Measurements from ENCODE around the gene ROBO2.

DNA sequence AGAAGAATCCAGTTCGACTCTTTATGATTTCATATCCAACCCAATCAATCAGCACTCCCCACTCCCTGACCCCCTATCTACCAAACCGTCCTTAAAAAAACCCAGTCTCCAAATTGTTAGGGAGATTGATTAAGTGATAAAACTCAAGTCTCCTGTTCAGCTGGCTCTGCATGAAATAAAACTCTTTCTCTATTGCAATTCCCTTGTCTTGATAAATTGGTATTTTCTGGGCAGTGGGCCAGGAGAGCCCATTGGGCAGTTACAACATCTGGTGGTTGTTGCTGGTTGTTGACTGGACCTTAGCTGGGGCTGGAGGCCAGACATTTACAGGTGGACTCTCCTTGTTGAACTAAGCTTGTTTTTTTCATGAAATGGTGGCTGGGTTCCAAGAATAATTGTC, 642.3 kb downstream of the ROBO2 start:
- TF ChIP-seq CTCF (IDR thresholded peaks at IDR 0.05), result no peak
- no peak for TF ChIP-seq NFIC (IDR thresholded peaks at IDR 0.05; ENCODE audit: borderline replicate concordance)
- TF ChIP-seq, protein P1, sequence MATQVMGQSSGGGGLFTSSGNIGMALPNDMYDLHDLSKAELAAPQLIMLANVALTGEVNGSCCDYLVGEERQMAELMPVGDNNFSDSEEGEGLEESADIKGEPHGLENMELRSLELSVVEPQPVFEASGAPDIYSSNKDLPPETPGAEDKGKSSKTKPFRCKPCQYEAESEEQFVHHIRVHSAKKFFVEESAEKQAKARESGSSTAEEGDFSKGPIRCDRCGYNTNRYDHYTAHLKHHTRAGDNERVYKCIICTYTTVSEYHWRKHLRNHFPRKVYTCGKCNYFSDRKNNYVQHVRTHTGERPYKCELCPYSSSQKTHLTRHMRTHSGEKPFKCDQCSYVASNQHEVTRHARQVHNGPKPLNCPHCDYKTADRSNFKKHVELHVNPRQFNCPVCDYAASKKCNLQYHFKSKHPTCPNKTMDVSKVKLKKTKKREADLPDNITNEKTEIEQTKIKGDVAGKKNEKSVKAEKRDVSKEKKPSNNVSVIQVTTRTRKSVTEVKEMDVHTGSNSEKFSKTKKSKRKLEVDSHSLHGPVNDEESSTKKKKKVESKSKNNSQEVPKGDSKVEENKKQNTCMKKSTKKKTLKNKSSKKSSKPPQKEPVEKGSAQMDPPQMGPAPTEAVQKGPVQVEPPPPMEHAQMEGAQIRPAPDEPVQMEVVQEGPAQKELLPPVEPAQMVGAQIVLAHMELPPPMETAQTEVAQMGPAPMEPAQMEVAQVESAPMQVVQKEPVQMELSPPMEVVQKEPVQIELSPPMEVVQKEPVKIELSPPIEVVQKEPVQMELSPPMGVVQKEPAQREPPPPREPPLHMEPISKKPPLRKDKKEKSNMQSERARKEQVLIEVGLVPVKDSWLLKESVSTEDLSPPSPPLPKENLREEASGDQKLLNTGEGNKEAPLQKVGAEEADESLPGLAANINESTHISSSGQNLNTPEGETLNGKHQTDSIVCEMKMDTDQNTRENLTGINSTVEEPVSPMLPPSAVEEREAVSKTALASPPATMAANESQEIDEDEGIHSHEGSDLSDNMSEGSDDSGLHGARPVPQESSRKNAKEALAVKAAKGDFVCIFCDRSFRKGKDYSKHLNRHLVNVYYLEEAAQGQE (IDR thresholded peaks at IDR 0.05; ENCODE audit: low read depth, low read length), result no peak
- TF ChIP-seq, protein P2, sequence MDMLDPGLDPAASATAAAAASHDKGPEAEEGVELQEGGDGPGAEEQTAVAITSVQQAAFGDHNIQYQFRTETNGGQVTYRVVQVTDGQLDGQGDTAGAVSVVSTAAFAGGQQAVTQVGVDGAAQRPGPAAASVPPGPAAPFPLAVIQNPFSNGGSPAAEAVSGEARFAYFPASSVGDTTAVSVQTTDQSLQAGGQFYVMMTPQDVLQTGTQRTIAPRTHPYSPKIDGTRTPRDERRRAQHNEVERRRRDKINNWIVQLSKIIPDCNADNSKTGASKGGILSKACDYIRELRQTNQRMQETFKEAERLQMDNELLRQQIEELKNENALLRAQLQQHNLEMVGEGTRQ (IDR thresholded peaks at IDR 0.05; ENCODE audit: borderline replicate concordance, low read depth, low read length), result no peak
- TF ChIP-seq, protein P3, sequence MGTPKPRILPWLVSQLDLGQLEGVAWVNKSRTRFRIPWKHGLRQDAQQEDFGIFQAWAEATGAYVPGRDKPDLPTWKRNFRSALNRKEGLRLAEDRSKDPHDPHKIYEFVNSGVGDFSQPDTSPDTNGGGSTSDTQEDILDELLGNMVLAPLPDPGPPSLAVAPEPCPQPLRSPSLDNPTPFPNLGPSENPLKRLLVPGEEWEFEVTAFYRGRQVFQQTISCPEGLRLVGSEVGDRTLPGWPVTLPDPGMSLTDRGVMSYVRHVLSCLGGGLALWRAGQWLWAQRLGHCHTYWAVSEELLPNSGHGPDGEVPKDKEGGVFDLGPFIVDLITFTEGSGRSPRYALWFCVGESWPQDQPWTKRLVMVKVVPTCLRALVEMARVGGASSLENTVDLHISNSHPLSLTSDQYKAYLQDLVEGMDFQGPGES (IDR thresholded peaks at IDR 0.05; ENCODE audit: low read depth, low read length), result no peak
- no peak for TF ChIP-seq RCOR1 (IDR thresholded peaks at IDR 0.05; ENCODE audit: low read length)
- no peak for TF ChIP-seq MEF2A (IDR thresholded peaks at IDR 0.05; ENCODE audit: borderline replicate concordance, low read depth)
- no peak for TF ChIP-seq SMC3 (IDR thresholded peaks at IDR 0.05; ENCODE audit: low read depth, low read length)
- no peak for TF ChIP-seq TAF1 (IDR thresholded peaks at IDR 0.05; ENCODE audit: borderline replicate concordance, low read depth, low read length)
- no peak for TF ChIP-seq GABPA (IDR thresholded peaks at IDR 0.05; ENCODE audit: low read depth)
- TF ChIP-seq MXI1 (IDR thresholded peaks at IDR 0.05; ENCODE audit: low read depth, low read length), result no peak
- no peak for TF ChIP-seq EP300 (IDR thresholded peaks at IDR 0.05; ENCODE audit: borderline replicate concordance in 1 of 2, low read depth in 1 of 2, low read length in 1 of 2)
- no peak for TF ChIP-seq EZH2phosphoT487 (IDR thresholded peaks at IDR 0.05; ENCODE audit: borderline replicate concordance, low read depth)
- TF ChIP-seq PBX3 (IDR thresholded peaks at IDR 0.05), result no peak

Measured in SK-N-SH (cell line).